ENCODE results near the gene SLC52A3. TPM values are rescaled to one million over a fixed set of nuclear protein-coding genes. Genes with fewer than 3 reads are reported as not detected.

The SLC52A3 gene
- polyA plus RNA-seq, 2 of the 4 experiments (the other 2 are of a cell fraction), result 0.56 to 0.63 TPM

DNA sequence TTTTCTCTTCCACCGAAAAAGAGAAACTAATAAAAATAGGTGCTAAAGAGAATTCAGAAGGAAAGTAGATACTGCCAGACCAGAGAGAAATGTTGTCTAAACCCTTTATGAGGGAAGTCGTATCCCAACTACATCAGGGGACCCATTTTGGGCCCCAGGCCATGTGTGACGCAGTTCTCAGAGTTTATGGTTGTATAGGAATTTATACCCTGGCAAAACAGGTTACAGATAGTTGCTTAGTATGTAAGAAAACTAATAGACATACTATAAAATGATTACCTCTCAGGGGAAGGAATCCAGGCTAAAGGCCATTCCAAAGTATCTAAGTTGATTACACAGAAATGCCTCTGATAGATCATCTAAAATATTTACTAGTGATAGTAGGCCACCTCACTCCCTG, 28.6 kb upstream of the SLC52A3 start (continued):
- TF ChIP-seq, protein P1, sequence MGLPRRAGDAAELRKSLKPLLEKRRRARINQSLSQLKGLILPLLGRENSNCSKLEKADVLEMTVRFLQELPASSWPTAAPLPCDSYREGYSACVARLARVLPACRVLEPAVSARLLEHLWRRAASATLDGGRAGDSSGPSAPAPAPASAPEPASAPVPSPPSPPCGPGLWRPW (IDR thresholded peaks at IDR 0.05), result no peak
- TF ChIP-seq FOSL2 (IDR thresholded peaks at IDR 0.05) (no peak), FOSL2 (CRISPR knock-in tag; IDR thresholded peaks at IDR 0.05) (no peak), JUN (IDR thresholded peaks at IDR 0.05) (no peak), POLR2A (IDR thresholded peaks at IDR 0.05; ENCODE audit: low read length) (no peak)
- TF ChIP-seq, protein P2, sequence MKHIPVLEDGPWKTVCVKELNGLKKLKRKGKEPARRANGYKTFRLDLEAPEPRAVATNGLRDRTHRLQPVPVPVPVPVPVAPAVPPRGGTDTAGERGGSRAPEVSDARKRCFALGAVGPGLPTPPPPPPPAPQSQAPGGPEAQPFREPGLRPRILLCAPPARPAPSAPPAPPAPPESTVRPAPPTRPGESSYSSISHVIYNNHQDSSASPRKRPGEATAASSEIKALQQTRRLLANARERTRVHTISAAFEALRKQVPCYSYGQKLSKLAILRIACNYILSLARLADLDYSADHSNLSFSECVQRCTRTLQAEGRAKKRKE (CRISPR knock-in tag; IDR thresholded peaks at IDR 0.05; ENCODE audit: low read depth), result no peak
- TF ChIP-seq, protein P3, sequence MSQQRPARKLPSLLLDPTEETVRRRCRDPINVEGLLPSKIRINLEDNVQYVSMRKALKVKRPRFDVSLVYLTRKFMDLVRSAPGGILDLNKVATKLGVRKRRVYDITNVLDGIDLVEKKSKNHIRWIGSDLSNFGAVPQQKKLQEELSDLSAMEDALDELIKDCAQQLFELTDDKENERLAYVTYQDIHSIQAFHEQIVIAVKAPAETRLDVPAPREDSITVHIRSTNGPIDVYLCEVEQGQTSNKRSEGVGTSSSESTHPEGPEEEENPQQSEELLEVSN (IDR thresholded peaks at IDR 0.05; ENCODE audit: borderline replicate concordance, low read depth), result no peak
- TF ChIP-seq, protein P4, sequence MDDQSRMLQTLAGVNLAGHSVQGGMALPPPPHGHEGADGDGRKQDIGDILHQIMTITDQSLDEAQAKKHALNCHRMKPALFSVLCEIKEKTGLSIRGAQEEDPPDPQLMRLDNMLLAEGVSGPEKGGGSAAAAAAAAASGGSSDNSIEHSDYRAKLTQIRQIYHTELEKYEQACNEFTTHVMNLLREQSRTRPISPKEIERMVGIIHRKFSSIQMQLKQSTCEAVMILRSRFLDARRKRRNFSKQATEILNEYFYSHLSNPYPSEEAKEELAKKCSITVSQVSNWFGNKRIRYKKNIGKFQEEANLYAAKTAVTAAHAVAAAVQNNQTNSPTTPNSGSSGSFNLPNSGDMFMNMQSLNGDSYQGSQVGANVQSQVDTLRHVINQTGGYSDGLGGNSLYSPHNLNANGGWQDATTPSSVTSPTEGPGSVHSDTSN (IDR thresholded peaks at IDR 0.05), result no peak

DNA sequence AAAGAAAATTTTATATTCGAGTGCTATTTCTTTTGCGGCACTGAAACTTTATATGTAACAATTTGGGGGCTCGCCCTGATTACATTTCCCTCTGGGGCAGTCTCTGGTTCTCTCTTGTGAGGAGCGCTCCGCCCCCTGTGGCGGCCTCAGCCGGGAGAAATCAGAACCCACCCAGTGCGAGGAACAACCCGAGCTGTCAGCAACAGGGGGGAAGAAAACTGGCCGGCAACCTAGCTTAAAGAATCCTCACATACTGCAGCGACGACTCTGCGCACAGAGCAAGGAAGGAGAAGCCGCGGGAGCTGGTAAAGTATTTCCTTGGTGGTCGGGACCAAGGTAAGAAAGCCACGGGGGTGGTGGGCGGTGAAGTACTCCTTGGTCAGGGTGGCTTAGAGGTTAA, 23.9 kb upstream of the SLC52A3 start:
- ChIA-PET CTCF (interaction anchor here (1.6 kb wide), 1 partner anchor 165 kb away, joined by 3 read pairs; no protein-coding TSS in a partner anchor), POLR2A (no interaction called here)
- WGBS (ENCODE audit: missing lambda C conversion rate), result 44% methylated on average over 18 of the region's 18 CpGs
- no peak overlapping the region for H3K4me2 ChIP-seq
- FAIRE-seq (no peak), ATAC-seq (no peak), DNase-seq (ENCODE audit: low read depth in 1 of 2, low spot score in 1 of 2) (no peak)
- H3K27ac ChIP-seq, result no peak overlapping the region
- no peaks in the 10 kb centered on the region for H3K4me1 ChIP-seq
- H3K4me3 ChIP-seq, result no peak overlapping the region
- TF ChIP-seq, protein P5, sequence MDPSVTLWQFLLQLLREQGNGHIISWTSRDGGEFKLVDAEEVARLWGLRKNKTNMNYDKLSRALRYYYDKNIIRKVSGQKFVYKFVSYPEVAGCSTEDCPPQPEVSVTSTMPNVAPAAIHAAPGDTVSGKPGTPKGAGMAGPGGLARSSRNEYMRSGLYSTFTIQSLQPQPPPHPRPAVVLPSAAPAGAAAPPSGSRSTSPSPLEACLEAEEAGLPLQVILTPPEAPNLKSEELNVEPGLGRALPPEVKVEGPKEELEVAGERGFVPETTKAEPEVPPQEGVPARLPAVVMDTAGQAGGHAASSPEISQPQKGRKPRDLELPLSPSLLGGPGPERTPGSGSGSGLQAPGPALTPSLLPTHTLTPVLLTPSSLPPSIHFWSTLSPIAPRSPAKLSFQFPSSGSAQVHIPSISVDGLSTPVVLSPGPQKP (IDR thresholded peaks at IDR 0.05; ENCODE audit: low read depth, low read length), result no peak
- no peak for TF ChIP-seq CHD2 (IDR thresholded peaks at IDR 0.05; ENCODE audit: low read length, partially characterized antibody)
- no peak for TF ChIP-seq BHLHE40 (IDR thresholded peaks at IDR 0.05; ENCODE audit: low read depth, low read length)
- TF ChIP-seq FOSL2 (IDR thresholded peaks at IDR 0.05), result no peak
- no peak for TF ChIP-seq FOSL2 (CRISPR knock-in tag; IDR thresholded peaks at IDR 0.05)
- TF ChIP-seq MAZ (IDR thresholded peaks at IDR 0.05; ENCODE audit: borderline replicate concordance, low read depth, low read length), result no peak
- no peak for TF ChIP-seq CBX8 (IDR thresholded peaks at IDR 0.05)
- TF ChIP-seq, protein P2 (CRISPR knock-in tag; IDR thresholded peaks at IDR 0.05; ENCODE audit: low read depth), result no peak
- TF ChIP-seq ZFP36 (IDR thresholded peaks at IDR 0.05; ENCODE audit: borderline replicate concordance, partially characterized antibody), result no peak
- no peak for TF ChIP-seq FOSB (CRISPR knock-in tag; IDR thresholded peaks at IDR 0.05)
- no peak for TF ChIP-seq EHMT2 (IDR thresholded peaks at IDR 0.05; ENCODE audit: low read depth)
- no peak for TF ChIP-seq SREBF2 (IDR thresholded peaks at IDR 0.05)
- no peak for TF ChIP-seq RARB (CRISPR knock-in tag; IDR thresholded peaks at IDR 0.05)
- TF ChIP-seq POLR2A (IDR thresholded peaks at IDR 0.05; ENCODE audit: low read length), result no peak
- no peak for TF ChIP-seq HOXB5 (CRISPR knock-in tag; IDR thresholded peaks at IDR 0.05)
- no peak for TF ChIP-seq NFE2L2 (conservative IDR thresholded peaks at IDR 0.05; ENCODE audit: low read length)
- no peak for TF ChIP-seq TP53 (CRISPR knock-in tag; IDR thresholded peaks at IDR 0.05)
- no peak for TF ChIP-seq POLR2AphosphoS2 (conservative IDR thresholded peaks at IDR 0.05; ENCODE audit: low read length)
- no peak for TF ChIP-seq JUN (IDR thresholded peaks at IDR 0.05)
- TF ChIP-seq RNF2 (IDR thresholded peaks at IDR 0.05; ENCODE audit: borderline replicate concordance, low read depth), result no peak
- no peak for TF ChIP-seq RCOR1 (IDR thresholded peaks at IDR 0.05; ENCODE audit: low read depth, low read length)
- peaks cover 2% of the 10 kb centered on the region; the same call in 1 of the 3 replicates for H3K9me3 ChIP-seq
